Tibial nerve (tissue), 4 donors: ENCODE measurements around the gene SCAPER.

Experiments used
- CTCF ChIP-seq, 5 experiments: fragments of 200-600 bp in 3 of 5; fragments of 450-650 bp in 2 of 5; sonication (generic) in 3 of 5; IDR thresholded peaks; one replicate each; pipeline ENCODE4 v1.5.1; 2016 to 2019; ENCODE audit warnings: antibody characterized with exemption in 5 of 5, mild to moderate bottlenecking in 3 of 5, moderate library complexity in 2 of 5
- EP300 ChIP-seq, 2 donors: sonication (generic); formaldehyde crosslinking; IDR thresholded peaks; one replicate each; pipeline ENCODE4 v1.6.1; 2017; ENCODE audit warnings: antibody characterized with exemption in 2 of 2, mild to moderate bottlenecking in 1 of 2
- POLR2A ChIP-seq, 2 donors: fragments of 450-650 bp; IDR thresholded peaks; one replicate each; pipeline ENCODE4 v1.6.1; 2017; ENCODE audit warnings: antibody characterized with exemption in 2 of 2, mild to moderate bottlenecking in 2 of 2, moderate library complexity in 2 of 2

GRCh38 chr15:76865548-76865991 is 39.6 kb downstream of the SCAPER start:
- TF ChIP-seq CTCF (IDR thresholded peaks at IDR 0.05) = no peak
- no peak for TF ChIP-seq POLR2A (IDR thresholded peaks at IDR 0.05)
- TF ChIP-seq EP300 (IDR thresholded peaks at IDR 0.05) = no peak
